HG02973 (cell line): Measurements from ENCODE around the gene NOC3L.
"Not testable (repeated sequence)": the region's sequence is repeated elsewhere in the genome, so short reads cannot be mapped to it uniquely, and the experiment has no call there.

Experiments used
- ATAC-seq: cut with Tn5 transposase; IDR thresholded peaks from one replicate; pipeline ENCODE4 v1.9.1; 2021; ENCODE audit warnings: moderate library complexity; ENCODE audit not compliant: unreplicated experiment

Gene NOC3L

DNA sequence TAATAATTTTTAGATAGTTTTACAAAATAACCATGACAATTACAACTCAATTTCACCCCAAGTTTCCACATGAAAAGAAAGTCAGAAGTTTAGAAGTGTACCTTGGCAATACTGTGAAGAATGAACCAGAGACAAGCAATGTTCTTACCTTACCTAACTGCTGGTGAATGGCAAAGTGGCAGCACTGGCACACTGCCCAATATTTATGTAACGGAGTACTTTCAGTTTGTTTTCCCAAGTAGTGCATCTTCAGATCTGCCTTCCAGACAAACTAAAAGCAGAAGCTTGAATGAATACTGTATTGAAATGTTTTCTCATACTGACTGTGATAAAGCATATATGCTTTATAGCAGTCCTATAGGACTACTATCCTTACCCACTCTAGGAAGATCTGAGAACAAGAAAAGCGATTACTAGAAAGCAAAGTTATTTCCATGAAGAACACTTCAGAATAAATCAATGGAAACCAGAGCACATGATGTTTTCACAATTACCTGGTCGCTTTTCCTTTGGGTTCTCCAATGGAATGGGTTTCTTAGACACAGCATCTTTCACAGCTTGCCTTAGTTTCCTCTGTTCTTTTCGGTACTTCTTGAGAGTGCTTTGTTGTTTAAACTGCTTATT is 1.5 kb downstream of the NOC3L start:
- no peak for ATAC-seq

- no peak for ATAC-seq
Measured at GRCh38 chr10:94358480-94358879, 4.3 kb downstream of the NOC3L start.

GRCh38 chr10:94357193-94357592 is 5.5 kb downstream of the NOC3L start:
- no peak for ATAC-seq

DNA sequence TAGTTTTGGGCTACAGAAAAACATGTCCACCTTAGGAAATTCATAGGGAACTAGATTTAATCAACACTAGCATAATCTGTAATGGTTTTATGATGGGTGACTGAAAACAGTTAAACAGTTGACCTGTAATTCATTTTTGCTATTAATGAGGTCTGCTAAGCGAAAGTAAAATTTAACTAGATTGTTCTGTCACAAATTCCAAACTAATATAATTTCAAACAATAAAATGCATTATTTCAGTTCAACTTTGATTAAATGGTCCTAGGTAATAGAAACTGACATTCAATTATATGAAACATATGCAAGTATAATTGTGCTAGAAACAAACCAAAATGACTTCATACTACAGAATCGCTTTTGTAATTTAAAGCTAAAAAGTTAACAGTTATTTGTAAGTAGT is 6.9 kb downstream of the NOC3L start:
- no peak for ATAC-seq

DNA sequence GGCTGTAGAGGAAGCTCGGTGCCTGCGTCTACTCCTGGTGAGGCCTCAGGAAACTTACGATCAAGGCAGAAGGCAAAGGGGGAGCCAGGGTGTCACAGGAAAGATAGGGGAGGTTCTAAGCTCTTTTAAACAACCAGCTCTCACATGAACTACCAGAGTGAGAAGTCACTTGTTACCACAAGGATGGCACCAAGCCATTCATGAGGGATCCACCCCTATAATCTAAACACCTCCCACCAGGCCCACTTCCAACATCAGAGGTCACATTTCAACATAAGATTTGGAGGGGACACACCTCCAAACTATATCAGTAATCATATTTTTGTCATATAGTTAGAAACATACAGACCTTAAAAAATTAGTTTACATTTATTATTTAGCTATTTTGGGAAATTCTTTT is 9.4 kb downstream of the NOC3L start:
- no peak for ATAC-seq

DNA sequence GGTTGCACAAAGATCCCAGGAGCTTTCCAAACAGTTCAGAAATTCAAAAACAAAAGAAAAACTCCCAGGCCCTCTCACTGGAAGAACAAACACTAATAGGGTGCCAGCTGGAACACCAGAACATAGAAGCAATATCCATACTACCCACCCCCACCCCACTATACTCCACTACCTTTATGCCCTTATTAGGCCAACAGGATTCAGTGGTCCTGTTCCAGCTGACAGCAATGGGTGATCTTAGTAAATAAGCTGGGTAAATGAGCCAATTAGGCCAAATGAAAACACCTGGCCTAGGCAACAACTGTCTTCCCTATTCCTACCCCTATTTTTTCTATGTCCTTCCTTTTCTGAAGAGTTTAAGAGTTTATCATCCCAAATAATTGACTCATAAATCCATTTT is 11.7 kb downstream of the NOC3L start:
- ATAC-seq = no peak

DNA sequence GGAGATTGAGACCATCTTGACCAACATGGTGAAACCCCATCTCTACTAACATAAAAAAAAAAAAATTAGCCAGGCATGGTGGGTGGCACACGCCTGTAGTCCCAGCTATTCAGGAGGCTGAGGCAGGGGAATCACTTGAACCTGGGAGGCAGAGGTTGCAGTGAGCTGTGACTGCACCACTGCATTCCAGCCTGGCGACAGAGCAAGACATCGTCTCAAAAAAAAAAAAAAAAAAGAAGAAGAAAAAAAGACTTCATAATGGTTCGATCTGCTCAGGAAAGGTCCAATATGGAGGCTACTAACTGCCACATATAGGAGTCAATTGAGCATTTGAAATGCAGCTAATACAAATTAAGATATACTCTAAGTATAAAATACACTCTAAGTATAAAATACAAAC is 12.2 kb downstream of the NOC3L start:
- not testable (repeated sequence) for ATAC-seq

DNA sequence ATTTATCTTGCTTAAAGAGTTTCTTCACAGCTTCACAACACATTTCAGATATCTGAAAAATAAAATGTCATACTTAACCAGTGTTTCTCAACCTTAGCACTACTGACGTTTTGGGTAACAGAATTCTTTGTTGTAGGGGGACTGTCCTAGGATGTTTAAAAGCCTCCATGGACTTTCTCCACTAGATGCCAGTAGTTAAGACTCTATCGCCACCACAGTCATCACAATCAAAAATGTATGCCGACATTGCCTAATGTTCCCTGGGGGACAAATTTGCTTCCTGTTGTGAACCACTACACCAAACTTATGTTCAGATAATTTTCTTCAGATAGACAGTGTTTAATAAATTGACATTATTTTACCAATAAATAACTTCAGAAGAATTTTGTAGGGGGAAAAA is 13.4 kb downstream of the NOC3L start:
- no peak for ATAC-seq

GRCh38 chr10:94344522-94345122 is 18.1 kb downstream of the NOC3L start:
- peak; percentile 96 for ATAC-seq

GRCh38 chr10:94343151-94343550 is 19.6 kb downstream of the NOC3L start:
- no peak for ATAC-seq

DNA sequence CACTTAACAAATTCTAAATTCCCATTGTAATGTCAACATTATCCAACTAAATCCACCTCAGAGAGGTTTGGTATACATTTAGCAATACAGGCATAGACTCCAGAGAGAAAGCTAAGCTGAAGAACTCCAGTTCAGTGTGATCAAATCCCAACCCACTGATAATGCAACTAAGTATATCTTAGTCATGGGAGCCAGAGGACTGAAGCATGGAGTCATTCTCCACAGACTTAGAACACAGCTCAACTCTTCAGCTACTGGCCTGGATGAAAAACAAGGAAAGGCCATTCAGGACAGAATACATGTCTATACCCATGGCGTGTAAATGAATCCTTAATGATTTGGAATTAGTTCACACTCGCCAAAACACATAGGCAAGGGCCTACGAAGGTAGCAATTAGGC is 27.9 kb downstream of the NOC3L start:
- ATAC-seq = no peak

DNA sequence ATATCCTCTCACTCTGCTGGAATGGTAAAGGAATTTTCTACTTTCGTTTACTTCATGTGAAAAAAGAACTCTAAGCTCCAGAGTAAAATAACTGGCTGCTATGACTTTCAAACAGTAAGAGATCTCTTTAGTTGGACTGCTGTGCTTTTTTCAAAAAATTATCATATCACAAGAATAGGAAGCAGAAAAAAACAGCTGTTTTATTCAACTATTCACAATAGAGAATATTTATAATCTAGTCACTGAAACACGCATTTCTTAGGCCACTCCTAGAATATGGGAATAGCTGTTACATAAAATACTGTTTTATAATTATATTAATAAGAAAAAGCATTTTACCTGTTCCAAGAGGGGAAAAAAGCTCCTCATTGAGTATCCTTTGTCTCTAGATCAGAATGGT is 29.7 kb downstream of the NOC3L start:
- no peak for ATAC-seq

DNA sequence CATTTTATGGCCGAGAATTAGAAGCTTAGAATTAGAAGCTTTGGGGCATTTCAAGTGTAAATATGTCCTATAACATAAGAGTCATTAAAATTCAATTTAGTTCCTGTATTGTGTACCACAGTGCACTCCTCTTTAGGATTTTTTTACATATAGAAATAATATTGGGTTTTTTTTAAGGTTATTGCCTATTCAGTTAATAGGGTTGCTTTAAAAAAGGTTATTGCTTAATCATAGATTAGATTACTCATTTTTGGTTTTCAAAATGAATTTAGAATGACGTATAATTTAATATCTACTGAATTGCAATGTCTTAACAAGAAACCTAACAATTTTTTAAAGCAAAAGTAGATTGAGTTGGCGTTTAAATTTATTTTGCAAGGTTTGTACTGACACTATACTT is 34.1 kb downstream of the NOC3L start:
- ATAC-seq = no peak

DNA sequence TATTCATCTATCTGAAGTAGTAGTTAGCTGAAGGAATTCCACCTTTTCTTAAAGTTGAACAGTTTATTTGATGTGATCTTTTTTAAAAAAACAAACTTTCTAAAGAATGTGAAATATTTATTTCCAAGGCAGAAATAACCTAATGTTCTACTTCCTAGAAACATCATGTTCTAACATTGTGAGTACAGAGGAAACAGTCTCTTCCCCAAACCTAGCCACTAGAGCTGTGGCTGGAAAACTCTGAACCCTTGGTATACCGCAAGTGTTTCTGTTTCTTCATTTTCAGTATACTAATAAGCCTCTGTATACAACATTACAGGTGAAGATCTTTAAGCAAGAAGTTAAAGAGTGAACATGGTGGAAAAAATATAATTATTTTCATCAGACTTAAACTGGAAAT is 35.1 kb downstream of the NOC3L start:
- ATAC-seq = no peak

DNA sequence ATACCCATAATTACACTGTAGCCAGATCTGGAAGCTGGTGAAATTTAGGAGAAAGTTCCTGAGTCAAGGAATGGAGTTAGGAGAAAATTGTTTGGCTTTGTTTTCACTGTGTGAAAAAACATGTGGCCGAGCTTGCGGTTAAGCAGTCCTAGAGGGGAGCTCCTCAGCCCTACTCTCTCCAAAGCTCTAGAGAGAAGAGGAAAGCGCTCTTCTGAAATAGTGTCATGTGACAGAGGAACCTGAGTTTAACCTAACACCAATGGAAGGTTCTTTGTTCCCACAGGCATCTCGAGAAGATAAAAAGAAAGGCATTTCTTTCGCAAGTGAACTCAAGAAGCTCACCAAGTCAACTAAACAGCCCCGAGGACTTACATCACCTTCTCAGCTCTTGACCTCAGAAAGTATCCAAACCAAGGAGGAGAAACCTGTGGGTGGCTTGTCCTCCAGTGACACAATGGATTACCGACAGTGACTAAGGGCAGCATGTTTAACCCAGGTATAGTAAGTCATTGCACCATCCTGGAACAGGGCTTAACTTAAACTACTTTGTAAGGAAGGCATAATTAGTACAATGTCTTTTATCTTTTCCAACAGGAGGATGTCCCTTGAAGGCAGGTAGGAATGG is 38.0 kb downstream of the NOC3L start:
- no peak for ATAC-seq

DNA sequence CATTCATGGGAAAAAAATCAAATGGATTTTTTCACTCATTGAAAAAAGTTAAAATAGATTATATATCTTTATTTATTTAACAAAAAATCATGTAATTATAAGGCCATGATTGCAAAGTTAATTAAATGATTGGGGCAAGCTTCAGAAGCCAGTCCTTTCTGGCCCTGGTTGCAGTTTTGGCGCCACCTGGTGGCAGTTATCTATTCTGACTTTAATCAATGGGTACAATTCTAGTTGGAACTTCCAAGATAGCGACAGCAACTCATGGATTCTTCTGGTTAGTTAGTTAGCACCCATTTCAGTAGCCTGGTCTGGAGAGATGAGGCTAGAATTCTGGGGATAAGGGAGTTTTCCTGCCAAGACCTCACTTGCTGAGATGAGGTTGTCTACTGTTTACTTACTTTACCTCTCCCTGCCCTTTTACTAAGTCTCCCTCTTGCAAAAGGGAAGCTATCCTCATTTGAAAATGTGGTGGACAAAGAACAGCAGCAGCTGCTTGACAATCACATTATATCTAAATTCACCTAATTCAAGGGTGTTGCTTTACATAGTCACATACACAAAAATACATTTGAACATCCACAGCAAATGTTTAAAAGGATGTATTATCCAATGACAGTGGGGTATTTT is 42.3 kb downstream of the NOC3L start:
- no peak for ATAC-seq

DNA sequence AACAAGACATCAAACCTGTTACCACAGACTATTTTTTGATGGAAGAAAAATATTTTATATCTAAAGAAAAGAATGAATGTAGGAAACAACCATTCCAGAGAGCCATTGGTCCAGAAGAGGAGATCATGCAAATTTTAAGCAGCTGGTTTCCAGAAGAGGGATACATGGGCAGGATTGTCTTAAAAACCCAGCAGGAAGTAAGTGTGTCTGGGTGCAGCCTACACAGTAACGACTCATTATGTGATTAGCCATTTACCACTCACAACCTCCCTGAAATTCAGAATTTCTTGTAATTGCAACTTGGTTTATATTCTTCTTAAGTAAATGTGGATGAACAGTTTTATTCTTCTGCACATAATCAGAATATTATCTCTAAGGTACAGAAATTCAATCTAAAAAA is 46.2 kb downstream of the NOC3L start:
- ATAC-seq = no peak

- no peak for ATAC-seq
Measured at GRCh38 chr10:94315975-94316464, 46.7 kb downstream of the NOC3L start.

GRCh38 chr10:94315024-94315451 is 47.7 kb downstream of the NOC3L start:
- no peak for ATAC-seq

- ATAC-seq = no peak
Measured at GRCh38 chr10:94310369-94310768, 52.4 kb downstream of the NOC3L start.

DNA sequence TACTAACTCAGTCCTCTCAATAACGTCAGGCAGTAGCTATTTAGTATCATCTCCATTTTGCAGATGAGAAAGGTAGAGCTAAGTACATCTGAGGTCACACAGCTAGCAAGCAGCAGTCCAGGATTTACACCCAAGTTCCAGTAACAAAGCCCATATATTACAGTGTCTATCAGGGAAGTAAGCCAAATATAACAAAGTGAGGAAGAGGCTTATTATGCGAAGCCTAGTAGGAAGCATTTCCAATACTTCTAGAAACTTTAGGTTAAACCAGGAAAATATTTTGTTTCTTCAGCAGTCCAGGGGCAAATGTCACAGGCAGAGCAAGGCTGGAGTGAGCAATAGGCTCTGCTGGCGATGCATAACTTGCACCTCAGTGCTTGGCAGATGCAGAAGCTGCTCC is 53.9 kb downstream of the NOC3L start:
- ATAC-seq = no peak

DNA sequence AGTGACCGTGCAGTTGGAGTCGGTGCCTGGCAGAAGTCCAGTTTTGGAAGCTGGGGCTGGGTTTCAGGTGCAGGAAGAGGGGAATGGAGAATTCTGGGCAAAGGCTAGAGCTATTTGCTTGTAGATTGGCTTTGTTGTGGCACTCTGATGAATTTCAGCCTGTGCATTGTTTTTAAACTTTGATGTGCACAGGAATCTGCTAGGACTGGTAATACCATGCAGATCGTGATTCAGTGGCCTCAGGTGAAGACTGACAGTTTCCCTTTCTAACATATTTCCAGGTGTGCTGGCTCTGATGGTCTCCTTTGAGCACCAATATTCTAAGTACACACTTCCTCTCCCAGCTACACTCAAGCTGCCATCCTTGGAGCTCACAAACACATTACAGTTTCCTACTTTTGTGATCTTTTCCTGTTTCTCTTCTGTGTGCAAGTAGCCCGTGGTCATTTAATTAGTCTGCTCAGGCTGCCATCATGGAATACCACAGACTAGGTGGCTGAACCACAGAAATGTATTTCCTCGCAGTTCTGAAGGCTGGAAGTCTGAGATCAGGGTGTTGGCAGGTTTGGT is 55.6 kb downstream of the NOC3L start:
- ATAC-seq = no peak
